Spleen (tissue), 11 donors: ENCODE data around the gene TEX53. TPM values are rescaled to one million over a fixed set of nuclear protein-coding genes. Genes with fewer than 3 reads are reported as not detected.

Source experiments
- DNase-seq: peaks from one replicate; pipeline ENCODE4 v3.0.0-alpha.2; 2020
- H3K27ac ChIP-seq, 8 donors: fragments of 200-600 bp; sonication (generic) in 7 of 8; 1 replicate in 4 of 8; 2 replicates in 4 of 8; pipeline versions ENCODE4 v1.5.0 to v1.8.0; 2016 to 2021; ENCODE audit warnings: inconsistent platforms in 4 of 8, mild to moderate bottlenecking in 4 of 8, moderate library complexity in 1 of 8
- H3K27me3 ChIP-seq, 7 donors: fragments of 200-600 bp; sonication (generic) in 6 of 7; replicated peaks in 1 of 7; 1 replicate in 4 of 7; 2 replicates in 3 of 7; pipeline versions ENCODE4 v1.5.0 to v1.8.0; 2016 to 2021; ENCODE audit warnings: inconsistent platforms in 3 of 7, mild to moderate bottlenecking in 1 of 7
- H3K36me3 ChIP-seq, 6 donors: fragments of 200-600 bp; sonication (generic) in 5 of 6; 1 replicate in 4 of 6; 2 replicates in 2 of 6; pipeline versions ENCODE4 v1.5.0 to v1.8.0; 2016 to 2021; ENCODE audit warnings: inconsistent platforms in 2 of 6
- H3K4me1 ChIP-seq, 6 donors: fragments of 200-600 bp; sonication (generic) in 5 of 6; 1 replicate in 3 of 6; 2 replicates in 3 of 6; pipeline versions ENCODE4 v1.5.0 to v1.8.0; 2016 to 2021; ENCODE audit warnings: inconsistent platforms in 3 of 6
- H3K4me3 ChIP-seq, 8 donors: fragments of 200-600 bp; sonication (generic) in 7 of 8; 1 replicate in 4 of 8; 2 replicates in 4 of 8; pipeline versions ENCODE4 v1.5.0 to v1.8.0; 2016 to 2021; ENCODE audit warnings: inconsistent platforms in 4 of 8, mild to moderate bottlenecking in 4 of 8, moderate library complexity in 2 of 8
- H3K9me3 ChIP-seq, 8 donors: fragments of 200-600 bp; sonication (generic) in 7 of 8; 1 replicate in 4 of 8; 2 replicates in 4 of 8; pipeline versions ENCODE4 v1.5.0 to v1.8.0; 2016 to 2021; ENCODE audit warnings: inconsistent platforms in 4 of 8
- POLR2A ChIP-seq, 3 donors: fragments of 450-650 bp; IDR thresholded peaks; one replicate each; pipeline ENCODE4 v1.5.1; 2017; ENCODE audit warnings: antibody characterized with exemption in 3 of 3, mild to moderate bottlenecking in 1 of 3
- POLR2AphosphoS5 ChIP-seq, 3 donors: sonication (generic); formaldehyde crosslinking; IDR thresholded peaks; one replicate each; pipeline ENCODE4 v1.5.1; 2017; ENCODE audit warnings: antibody characterized with exemption in 3 of 3
- WGBS, 5 donors: extraction: QIAGEN DNeasy Blood & Tissue Kit in 3 of 5; methylation state at CpG; one replicate each; pipeline versions ENCODE4 v1.1.5 to v1.1.7; 2013 to 2018; 5-methylcytosine and 5-hydroxymethylcytosine counted together
- intact Hi-C: fragments of 100-400 bp; cut with DNase I; formaldehyde crosslinking; loops from one replicate; pipeline ENCODE4 v1.15.0; 2023; ENCODE audit warnings: low total_unique reads
- polyA plus RNA-seq, 3 donors: library from polyadenylated mRNA; stranded (reverse); fragments of 200-250 nt; gene quantifications; one replicate each; pipeline ENCODE4 v1.2.1, GENCODE V29; 2013
- small RNA-seq, 4 donors: library from RNA; depleted of rRNA; stranded (forward); fragments of <200 nt; gene quantifications; one replicate each; pipeline ENCODE3, GENCODE V24; 2016
- total RNA-seq, 7 donors: library from RNA; depleted of rRNA in 3 of 7; stranded (reverse); fragments of >200 nt in 3 of 7; fragmentation: NEBNext Ultra II Directional in 4 of 7; extraction: Animal tissue kit (Norgen Biotek cat#: 25700) in 4 of 7; gene quantifications; one replicate each; pipeline versions ENCODE4 v1.1.0 to v1.2.1, GENCODE V29; 2016 to 2021
- TF ChIP-seq, protein P1 (sequence below), 11 experiments: fragments of 200-600 bp in 7 of 11; fragments of 450-650 bp in 4 of 11; sonication (generic) in 4 of 11; IDR thresholded peaks in 8 of 11; conservative IDR thresholded peaks in 3 of 11; 1 replicate in 7 of 11; 2 replicates in 4 of 11; pipeline versions ENCODE4 v1.4.0 to v1.8.0; 2016 to 2021; ENCODE audit warnings: antibody characterized with exemption in 11 of 11, inconsistent platforms in 4 of 11, mild to moderate bottlenecking in 1 of 11
- donor health status: healthy with polysubstance abuse.
- donor health status: DM: no; HTN: no; CAD: no; lungs with moderate emphysema.
- donor health status: DM: no; HTN: no; CAD: no.
- donor health status: Bipolar disorder and iron deficiency.
- donor health status: healthy.
- donor health status: DM: no; HTN: no; CAD: no.
- donor health status: DM: yes; HTN: yes; CAD: no.

The TEX53 gene
- total and polyA plus RNA-seq, 10 donors, result not detected

DNA sequence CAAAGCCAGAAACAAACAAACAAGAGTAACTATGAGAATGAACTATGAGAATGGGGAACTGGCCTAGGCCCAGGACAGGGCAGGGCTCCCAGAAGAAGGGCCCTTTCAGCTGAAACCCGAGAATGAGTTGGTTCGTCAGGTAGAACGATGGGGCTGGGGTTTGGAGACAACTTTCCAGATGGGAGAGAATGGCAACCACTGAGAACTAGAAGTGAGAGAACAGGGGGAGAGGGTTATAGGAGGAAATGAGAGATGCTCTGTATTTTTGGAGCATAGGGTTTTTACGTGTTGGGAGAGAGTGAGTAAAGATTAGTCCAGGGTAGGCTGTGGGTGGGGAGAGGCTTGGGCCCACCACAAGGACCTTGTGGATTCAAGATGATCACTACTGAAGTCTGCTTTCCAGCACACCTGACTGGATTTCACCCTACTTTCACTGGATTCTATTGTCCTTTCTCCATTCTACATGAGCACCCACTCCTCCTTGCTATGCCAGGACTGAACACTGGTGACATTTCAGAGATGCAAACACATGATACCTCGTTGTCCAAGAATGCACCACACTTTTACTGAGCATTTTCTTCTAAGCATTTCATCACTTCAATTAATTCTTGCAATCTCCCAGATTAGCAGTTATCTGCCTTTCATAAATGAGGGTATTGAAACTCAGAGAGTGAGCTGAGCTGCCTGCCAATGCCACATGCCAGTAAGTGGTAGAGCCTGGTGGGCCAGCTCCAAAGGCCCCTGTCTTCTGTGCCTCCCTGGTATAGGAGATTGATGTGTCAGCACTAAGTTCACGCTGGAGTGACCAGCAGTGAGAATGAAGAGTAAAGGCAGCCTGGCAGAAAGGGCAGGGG lies 49.7 kb downstream of the TEX53 start:
- TF ChIP-seq POLR2A (IDR thresholded peaks at IDR 0.05) (no peak), POLR2AphosphoS5 (IDR thresholded peaks at IDR 0.05) (no peak)
- TF ChIP-seq, protein P1, sequence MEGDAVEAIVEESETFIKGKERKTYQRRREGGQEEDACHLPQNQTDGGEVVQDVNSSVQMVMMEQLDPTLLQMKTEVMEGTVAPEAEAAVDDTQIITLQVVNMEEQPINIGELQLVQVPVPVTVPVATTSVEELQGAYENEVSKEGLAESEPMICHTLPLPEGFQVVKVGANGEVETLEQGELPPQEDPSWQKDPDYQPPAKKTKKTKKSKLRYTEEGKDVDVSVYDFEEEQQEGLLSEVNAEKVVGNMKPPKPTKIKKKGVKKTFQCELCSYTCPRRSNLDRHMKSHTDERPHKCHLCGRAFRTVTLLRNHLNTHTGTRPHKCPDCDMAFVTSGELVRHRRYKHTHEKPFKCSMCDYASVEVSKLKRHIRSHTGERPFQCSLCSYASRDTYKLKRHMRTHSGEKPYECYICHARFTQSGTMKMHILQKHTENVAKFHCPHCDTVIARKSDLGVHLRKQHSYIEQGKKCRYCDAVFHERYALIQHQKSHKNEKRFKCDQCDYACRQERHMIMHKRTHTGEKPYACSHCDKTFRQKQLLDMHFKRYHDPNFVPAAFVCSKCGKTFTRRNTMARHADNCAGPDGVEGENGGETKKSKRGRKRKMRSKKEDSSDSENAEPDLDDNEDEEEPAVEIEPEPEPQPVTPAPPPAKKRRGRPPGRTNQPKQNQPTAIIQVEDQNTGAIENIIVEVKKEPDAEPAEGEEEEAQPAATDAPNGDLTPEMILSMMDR (IDR thresholded peaks at IDR 0.05 in 8 of 11, conservative IDR thresholded peaks at IDR 0.05 in 3 of 11), result no peak
- Histone ChIP-seq H3K36me3 (no peaks in the 10 kb centered on the region), H3K27me3 (no peaks in the 10 kb centered on the region), H3K4me3 (no peak overlapping the region), H3K27ac (peak overlapping the region in 2 of 8 donors; percentile 17 to 33), H3K9me3 (no peaks in the 10 kb centered on the region), H3K4me1 (peaks cover 14 to 73% (median 50%) of the 10 kb centered on the region in 6 donors)
- no peak for DNase-seq
- intact Hi-C loops, result no loop called here
- WGBS, 5 donors, result 69 to 80% (median 74%) methylated on average over 6 of the region's 6 CpGs

- Histone ChIP-seq H3K4me1 (peaks cover 8 to 62% (median 38%) of the 10 kb centered on the region in 6 donors), H3K27ac (peak overlapping the region in 6 of 8 donors; percentile 16 to 60 (median 48)), H3K4me3 (no peak overlapping the region), H3K9me3 (peaks cover 0 to 9% (median 8%) of the 10 kb centered on the region in 8 donors), H3K36me3 (peaks cover 0 to 5% (median 0%) of the 10 kb centered on the region in 6 donors), H3K27me3 (no peaks in the 10 kb centered on the region)
- intact Hi-C loops, result no loop called here
- TF ChIP-seq, protein P1 (IDR thresholded peaks at IDR 0.05 in 8 of 11, conservative IDR thresholded peaks at IDR 0.05 in 3 of 11), result no peak
- TF ChIP-seq POLR2AphosphoS5 (IDR thresholded peaks at IDR 0.05) (no peak), POLR2A (IDR thresholded peaks at IDR 0.05) (no peak)
- DNase-seq, result no peak
Measured at GRCh38 chr9:114606597-114607207, 50.9 kb downstream of the TEX53 start.

Small RNAs within 50 kb of the gene (small RNA-seq; reads per million reads assigned to genes)
- gene RF00019, result 0 reads per million in 4 donors

Other genes starting within 250 kb of the TEX53 start
- gene WHRN, start 152.3 kb downstream of the TEX53 start, total RNA-seq, result 10 to 100 TPM; 11.8 to 51.6 (median 29.4) TPM
- gene WHRN, start 152.3 kb downstream of the TEX53 start, polyA plus RNA-seq, result 10 to 100 TPM in 1 of 3 donors, 1 to 10 TPM in 2; 3.7 to 25.4 (median 9.5) TPM
- 100 to 1,000 TPM in 5 of 7 donors, 10 to 100 TPM in 2; 82.3 to 272 (median 106) TPM for gene ATP6V1G1, start 70.0 kb downstream of the TEX53 start, total RNA-seq
- 100 to 1,000 TPM; 179 to 219 (median 206) TPM for gene ATP6V1G1, start 70.0 kb downstream of the TEX53 start, polyA plus RNA-seq
- 10 to 100 TPM; 24.2 to 51.6 (median 38.4) TPM for gene TMEM268, start 46.5 kb downstream of the TEX53 start, total RNA-seq
- gene TMEM268, start 46.5 kb downstream of the TEX53 start, polyA plus RNA-seq, result 10 to 100 TPM in 1 of 3 donors, 1 to 10 TPM in 2; 8.5 to 12.9 (median 9.6) TPM
- not detected for gene TEX48, start 24.4 kb upstream of the TEX53 start, total RNA-seq
- not detected for gene TEX48, start 24.4 kb upstream of the TEX53 start, polyA plus RNA-seq
- 1 to 10 TPM in 1 of 7 donors, under 1 TPM in 6; 0.32 to 1.8 (median 0.68) TPM for gene TNFSF15, start 148.2 kb upstream of the TEX53 start, total RNA-seq
- under 1 TPM; 0.22 to 0.42 (median 0.23) TPM for gene TNFSF15, start 148.2 kb upstream of the TEX53 start, polyA plus RNA-seq